Keratinocyte (primary cell): ENCODE results near the gene CASZ1.

ENCODE experiments used
- CTCF ChIP-seq, 3 experiments: IDR thresholded peaks in 1 of 3; conservative IDR thresholded peaks in 1 of 3; optimal IDR thresholded peaks in 1 of 3; 2 replicates in 2 of 3; 3 replicates in 1 of 3; pipeline versions ENCODE3 to v1.5.1; 2011; ENCODE audit warnings: low read length in 3 of 3, mild to moderate bottlenecking in 3 of 3, moderate library complexity in 2 of 3, control low read depth in 1 of 3, inconsistent platforms in 1 of 3; ENCODE audit not compliant: insufficient read depth in 2 of 3; ENCODE audit errors: extremely low read depth in 1 of 3
- EZH2 ChIP-seq: IDR thresholded peaks from one replicate; pipeline ENCODE4 v1.6.1; 2012; ENCODE audit warnings: inconsistent platforms, mild to moderate bottlenecking, low read length, moderate library complexity

GRCh38 chr1:10709646-10710045, 86.8 kb downstream of the CASZ1 start:
- TF ChIP-seq CTCF (optimal IDR thresholded peaks at IDR 0.05 in 1 of 3, IDR thresholded peaks at IDR 0.05 in 1 of 3, conservative IDR thresholded peaks at IDR 0.05 in 1 of 3; ENCODE audit: extremely low read depth in 1 of 3, insufficient read depth in 2 of 3, low read length in 3 of 3) = no peak
- TF ChIP-seq EZH2 = no peak
